K562 (cell line): ENCODE data around the gene DBT. TPM values are rescaled to one million over a fixed set of nuclear protein-coding genes. Genes with fewer than 3 reads are reported as not detected.

Source experiments
- ATAC-seq: fragments of 200-7000 bp; cut with Tn5 transposase; 3 replicates; pipeline ENCODE4 v1.9.1; 2020; ENCODE audit warnings: moderate library complexity
- BruUV-seq: library from RNA; stranded (reverse); fragments of 400-500 nt; replicated peaks from 2 replicates; lab custom pipeline; 2021; lab: Mats Ljungman, UMichigan
- CTCF ChIA-PET: fragments of 300-600 bp; formaldehyde crosslinking; extraction: SDS; loops from one replicate; lab custom pipeline; 2021; ENCODE audit warnings: low intra/inter-chr PET ratio; lab: Yijun Ruan, JAX
- POLR2A ChIA-PET: fragments of 300-600, 350-650 bp; sonication (Branson Sonifier 250); formaldehyde crosslinking; extraction: SDS; loops from one replicate; lab custom pipeline; 2021; ENCODE audit warnings: antibody characterized with exemption, inconsistent platforms; lab: Yijun Ruan, JAX
- DNase-seq, 4 experiments: peaks; one replicate each; pipeline versions ENCODE4 v3.0.0 to v3.0.0-alpha.2; 2011 to 2018; ENCODE audit warnings: low spot score in 3 of 4, mixed read lengths in 3 of 4; ENCODE audit errors: extremely low read depth in 1 of 4
- FAIRE-seq: peaks from 2 replicates; lab custom pipeline; 2011; peaks lifted over from hg19 to GRCh38; lab: Jason Lieb, UNC
- H2AFZ ChIP-seq: 2 replicates; pipeline ENCODE4 v1.6.0; 2011; ENCODE audit warnings: low read depth, low read length, control low read depth, inconsistent platforms
- H3K27ac ChIP-seq: fragments of 200-600 bp; 3 replicates; pipeline ENCODE4 v1.8.0; 2011; ENCODE audit warnings: low read depth, mild to moderate bottlenecking, control low read depth, inconsistent platforms, low read length, moderate library complexity, mixed read lengths; ENCODE audit errors: extremely low read depth
- H3K27me3 ChIP-seq, 2 experiments: fragments of 300-600 bp in 1 of 2; 2 replicates in 1 of 2; 3 replicates in 1 of 2; pipeline versions ENCODE4 v1.6.0 to v1.8.0; 2011; ENCODE audit warnings: inconsistent platforms in 2 of 2, low read length in 2 of 2, mild to moderate bottlenecking in 1 of 2, mixed read lengths in 1 of 2, moderate library complexity in 1 of 2; ENCODE audit not compliant: control insufficient read depth in 2 of 2, insufficient read depth in 2 of 2
- H3K36me3 ChIP-seq: fragments of 300-600 bp; 3 replicates; pipeline ENCODE4 v1.8.0; 2011; ENCODE audit warnings: mild to moderate bottlenecking, low read length, inconsistent platforms; ENCODE audit not compliant: control insufficient read depth, insufficient read depth
- H3K4me1 ChIP-seq, 2 experiments: fragments of 200-600 bp in 1 of 2; replicated peaks in 1 of 2; 2 replicates in 1 of 2; 3 replicates in 1 of 2; pipeline versions ENCODE4 v1.5.1 to v1.8.0; 2011; ENCODE audit warnings: inconsistent platforms in 2 of 2, low read length in 2 of 2, mild to moderate bottlenecking in 1 of 2, mixed read lengths in 1 of 2, moderate library complexity in 1 of 2; ENCODE audit not compliant: control insufficient read depth in 2 of 2, insufficient read depth in 2 of 2
- H3K4me2 ChIP-seq: 2 replicates; pipeline ENCODE4 v1.6.1; 2011; ENCODE audit warnings: low read length, control low read depth, inconsistent platforms, mixed read lengths; ENCODE audit not compliant: insufficient read depth
- H3K4me3 ChIP-seq: fragments of 200-600 bp; sonication (generic), shearing (Covaris generic); 2 replicates; pipeline ENCODE4 v1.5.1; 2016; ENCODE audit warnings: control low read depth, inconsistent platforms
- H3K79me2 ChIP-seq: fragments of 200-600 bp; 3 replicates; pipeline ENCODE4 v1.8.0; 2011; ENCODE audit warnings: low read length, inconsistent platforms; ENCODE audit not compliant: control insufficient read depth, insufficient read depth
- H3K9ac ChIP-seq, 2 experiments: 2 replicates each; pipeline versions ENCODE4 v1.6.0 to v1.6.1; 2011; ENCODE audit warnings: low read depth in 2 of 2, low read length in 2 of 2, control low read depth in 1 of 2, inconsistent platforms in 1 of 2, mild to moderate bottlenecking in 1 of 2, mixed read lengths in 1 of 2; ENCODE audit not compliant: insufficient read depth in 1 of 2
- H3K9me1 ChIP-seq: one replicate; pipeline ENCODE4 v1.6.0; 2011; ENCODE audit warnings: inconsistent platforms, mild to moderate bottlenecking, low read length, moderate library complexity; ENCODE audit not compliant: control insufficient read depth, insufficient read depth
- H3K9me3 ChIP-seq: replicated peaks from 2 replicates; pipeline ENCODE4 v1.5.1; 2011; ENCODE audit warnings: low read depth, low read length, inconsistent platforms; ENCODE audit not compliant: control insufficient read depth, insufficient read depth
- H4K20me1 ChIP-seq: replicated peaks from 2 replicates; pipeline ENCODE4 v1.6.1; 2011; ENCODE audit warnings: low read length, inconsistent platforms, mixed read lengths; ENCODE audit not compliant: control insufficient read depth, insufficient read depth
- EHMT2 ChIP-seq: fragments of 450-650 bp; IDR thresholded peaks from 2 replicates; pipeline ENCODE4 v1.6.1; 2018; ENCODE audit warnings: antibody characterized with exemption
- ETV1 ChIP-seq: fragments of 450-650 bp; conservative IDR thresholded peaks from 2 replicates; pipeline ENCODE4 v1.6.1; 2016; ENCODE audit warnings: missing genetic modification characterization, control low read depth, low read depth, missing compliant biosample characterization
- FOXA1 ChIP-seq: fragments of 450-650 bp; IDR thresholded peaks from 2 replicates; pipeline ENCODE4 v1.6.1; 2016; ENCODE audit warnings: mild to moderate bottlenecking, borderline replicate concordance
- PCBP1 ChIP-seq: fragments of 200-400 bp; formaldehyde crosslinking; IDR thresholded peaks from 2 replicates; pipeline ENCODE4 v1.6.1; 2018; ENCODE audit warnings: mild to moderate bottlenecking, low read depth, low read length; ENCODE audit not compliant: poor library complexity, severe bottlenecking
- PURB ChIP-seq: sonication (generic); formaldehyde crosslinking; IDR thresholded peaks from 2 replicates; pipeline ENCODE4 v1.9.0; 2021; ENCODE audit warnings: low read depth, mild to moderate bottlenecking, missing genetic modification reagents
- YY1 ChIP-seq, 3 experiments: IDR thresholded peaks; 2 replicates each; pipeline ENCODE4 v1.6.1; 2011; ENCODE audit warnings: low read length in 2 of 3, mild to moderate bottlenecking in 2 of 3, moderate library complexity in 2 of 3, borderline replicate concordance in 1 of 3, control low read depth in 1 of 3, low read depth in 1 of 3; ENCODE audit not compliant: insufficient read depth in 3 of 3, insufficient replicate concordance in 2 of 3, control insufficient read depth in 1 of 3, insufficient read length in 1 of 3; ENCODE audit errors: extremely low read depth in 1 of 3
- WGBS: fragments of 100-300 bp; shearing (Covaris generic); methylation state at CpG from one replicate; pipeline ENCODE4 v1.1.6; 2016; ENCODE audit warnings: low coverage, mixed read lengths; ENCODE audit not compliant: insufficient coverage; ENCODE audit errors: missing lambda C conversion rate; 5-methylcytosine and 5-hydroxymethylcytosine counted together
- in situ Hi-C: fragments of 300-500 bp; cut with MboI; formaldehyde crosslinking; loops from 4 replicates; pipeline ENCODE4 v1.15.0; 2018; ENCODE audit warnings: inconsistent platforms, mixed read lengths
- intact Hi-C: fragments of 100-400 bp; cut with micrococcal nuclease; formaldehyde crosslinking; loops from 2 replicates; pipeline ENCODE4 v1.14.2; 2022
- polyA plus RNA-seq, 8 experiments: library from polyadenylated mRNA; depleted of rRNA in 4 of 8; stranded (reverse) in 5 of 8; unstranded in 3 of 8; fragments of >200 nt; fragmentation: Nextera tagmentation in 2 of 8; fragmentation: Illumina TruSeq in 1 of 8; extraction: Ambion mirVana in 2 of 8; extraction: Trizol in 1 of 8; gene quantifications; 2 replicates each; pipeline versions ENCODE4 v1.2.1 to v1.2.3, GENCODE V29; 2011 to 2014; ENCODE audit warnings: inconsistent platforms in 1 of 8, missing spikeins in 1 of 8
- total RNA-seq, 7 experiments: library from RNA; depleted of rRNA in 6 of 7; stranded (reverse); fragments of >200 nt in 6 of 7; fragmentation: Illumina TruSeq in 2 of 7; extraction: Trizol in 2 of 7; gene quantifications; 2 replicates each; pipeline versions ENCODE4 v1.2.1 to v1.2.3, GENCODE V29; 2011 to 2021; ENCODE audit warnings: low replicate concordance in 1 of 7
- TF ChIP-seq, protein P1 (sequence below): fragments of 450-650 bp; formaldehyde crosslinking; IDR thresholded peaks from 2 replicates; pipeline ENCODE4 v1.4.0; 2020; ENCODE audit warnings: mild to moderate bottlenecking, moderate library complexity
- TF ChIP-seq, protein P2 (sequence below): fragments of 250-450 bp; sonication (Bioruptor Pico); IDR thresholded peaks from 2 replicates; pipeline ENCODE4 v1.5.1; 2021; ENCODE audit warnings: mild to moderate bottlenecking
- TF ChIP-seq, protein P3 (sequence below): fragments of 150-350 bp; conservative IDR thresholded peaks from 2 replicates; pipeline ENCODE4 v1.6.1; 2014; ENCODE audit warnings: low read length
- TF ChIP-seq, protein P4 (sequence below): fragments of 250-450 bp; sonication (Bioruptor Pico); IDR thresholded peaks from 2 replicates; pipeline ENCODE4 v1.5.0; 2022; ENCODE audit warnings: mild to moderate bottlenecking

The DBT gene
- total and polyA plus RNA-seq, 9 of the 15 experiments (the other 6 are each of a cell fraction or from before 2014, with no cell fraction given) = 2.7 to 13.5 (median 7.3) TPM

DNA sequence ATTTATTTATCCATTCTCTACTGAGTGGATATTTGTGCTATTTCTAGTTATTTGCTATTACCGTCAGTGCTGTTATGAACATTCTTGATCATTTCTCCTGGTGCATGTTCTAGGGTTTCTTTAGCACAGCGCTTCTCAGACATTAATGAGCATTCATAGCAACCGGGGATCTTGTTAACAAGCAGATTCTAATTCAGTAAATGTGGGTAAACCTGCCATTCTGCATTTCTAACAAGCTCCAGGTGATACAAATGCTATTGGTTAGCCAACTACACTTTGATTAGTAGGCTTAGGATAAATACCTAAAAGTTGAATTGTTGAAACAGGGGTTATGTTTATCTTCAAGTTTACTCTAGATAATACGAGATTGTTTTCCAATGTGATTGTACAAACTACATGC is 3.3 kb upstream of the DBT start:
- Histone ChIP-seq H3K9ac (no peak overlapping the region), H3K4me3 (no peak overlapping the region), H3K36me3 (peaks cover 7% of the 10 kb centered on the region; the same call in 2 of the 3 replicates), H3K4me1 (peaks cover 4 to 14% of the 10 kb centered on the region in 2 experiments; a peak in 4 of 5 replicates), H3K4me2 (no peak overlapping the region), H3K27me3 (no peaks in the 10 kb centered on the region), H3K9me1 (no peaks in the 10 kb centered on the region), H4K20me1 (no peaks in the 10 kb centered on the region), H3K79me2 (peaks cover 17% of the 10 kb centered on the region), H2AFZ (no peak overlapping the region), H3K27ac (no peak overlapping the region), H3K9me3 (no peaks in the 10 kb centered on the region)
- CTCF ChIA-PET = no interaction called here
- 87% methylated on average over 4 of the region's 4 CpGs for WGBS
- FAIRE-seq (no peak), DNase-seq (no peak), ATAC-seq (no peak)
- in situ Hi-C loops = no loop called here
- TF ChIP-seq EHMT2 (no peak), PURB (CRISPR knock-in tag) (no peak), ETV1 (tag) (no peak), FOXA1 (no peak), PCBP1 (no peak), YY1 (IDR thresholded peaks at IDR 0.05; ENCODE audit: borderline replicate concordance in 1 of 3, control insufficient read depth in 1 of 3, extremely low read depth in 1 of 3, insufficient read depth in 3 of 3, insufficient read length in 1 of 3, insufficient replicate concordance in 2 of 3, low read depth in 1 of 3, low read length in 2 of 3) (no peak)
- TF ChIP-seq, protein P1, sequence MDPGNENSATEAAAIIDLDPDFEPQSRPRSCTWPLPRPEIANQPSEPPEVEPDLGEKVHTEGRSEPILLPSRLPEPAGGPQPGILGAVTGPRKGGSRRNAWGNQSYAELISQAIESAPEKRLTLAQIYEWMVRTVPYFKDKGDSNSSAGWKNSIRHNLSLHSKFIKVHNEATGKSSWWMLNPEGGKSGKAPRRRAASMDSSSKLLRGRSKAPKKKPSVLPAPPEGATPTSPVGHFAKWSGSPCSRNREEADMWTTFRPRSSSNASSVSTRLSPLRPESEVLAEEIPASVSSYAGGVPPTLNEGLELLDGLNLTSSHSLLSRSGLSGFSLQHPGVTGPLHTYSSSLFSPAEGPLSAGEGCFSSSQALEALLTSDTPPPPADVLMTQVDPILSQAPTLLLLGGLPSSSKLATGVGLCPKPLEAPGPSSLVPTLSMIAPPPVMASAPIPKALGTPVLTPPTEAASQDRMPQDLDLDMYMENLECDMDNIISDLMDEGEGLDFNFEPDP (CRISPR knock-in tag) = no peak
- TF ChIP-seq, protein P2, sequence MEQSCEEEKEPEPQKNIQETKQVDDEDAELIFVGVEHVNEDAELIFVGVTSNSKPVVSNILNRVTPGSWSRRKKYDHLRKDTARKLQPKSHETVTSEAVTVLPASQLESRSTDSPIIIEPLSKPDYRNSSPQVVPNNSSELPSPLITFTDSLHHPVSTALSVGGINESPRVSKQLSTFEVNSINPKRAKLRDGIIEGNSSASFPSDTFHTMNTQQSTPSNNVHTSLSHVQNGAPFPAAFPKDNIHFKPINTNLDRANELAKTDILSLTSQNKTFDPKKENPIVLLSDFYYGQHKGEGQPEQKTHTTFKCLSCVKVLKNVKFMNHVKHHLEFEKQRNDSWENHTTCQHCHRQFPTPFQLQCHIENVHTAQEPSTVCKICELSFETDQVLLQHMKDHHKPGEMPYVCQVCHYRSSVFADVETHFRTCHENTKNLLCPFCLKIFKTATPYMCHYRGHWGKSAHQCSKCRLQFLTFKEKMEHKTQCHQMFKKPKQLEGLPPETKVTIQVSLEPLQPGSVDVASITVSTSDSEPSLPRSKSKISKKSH (CRISPR knock-in tag) = no peak
- TF ChIP-seq, protein P3, sequence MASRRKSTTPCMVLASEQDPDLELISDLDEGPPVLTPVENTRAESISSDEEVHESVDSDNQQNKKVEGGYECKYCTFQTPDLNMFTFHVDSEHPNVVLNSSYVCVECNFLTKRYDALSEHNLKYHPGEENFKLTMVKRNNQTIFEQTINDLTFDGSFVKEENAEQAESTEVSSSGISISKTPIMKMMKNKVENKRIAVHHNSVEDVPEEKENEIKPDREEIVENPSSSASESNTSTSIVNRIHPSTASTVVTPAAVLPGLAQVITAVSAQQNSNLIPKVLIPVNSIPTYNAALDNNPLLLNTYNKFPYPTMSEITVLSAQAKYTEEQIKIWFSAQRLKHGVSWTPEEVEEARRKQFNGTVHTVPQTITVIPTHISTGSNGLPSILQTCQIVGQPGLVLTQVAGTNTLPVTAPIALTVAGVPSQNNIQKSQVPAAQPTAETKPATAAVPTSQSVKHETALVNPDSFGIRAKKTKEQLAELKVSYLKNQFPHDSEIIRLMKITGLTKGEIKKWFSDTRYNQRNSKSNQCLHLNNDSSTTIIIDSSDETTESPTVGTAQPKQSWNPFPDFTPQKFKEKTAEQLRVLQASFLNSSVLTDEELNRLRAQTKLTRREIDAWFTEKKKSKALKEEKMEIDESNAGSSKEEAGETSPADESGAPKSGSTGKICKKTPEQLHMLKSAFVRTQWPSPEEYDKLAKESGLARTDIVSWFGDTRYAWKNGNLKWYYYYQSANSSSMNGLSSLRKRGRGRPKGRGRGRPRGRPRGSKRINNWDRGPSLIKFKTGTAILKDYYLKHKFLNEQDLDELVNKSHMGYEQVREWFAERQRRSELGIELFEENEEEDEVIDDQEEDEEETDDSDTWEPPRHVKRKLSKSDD = no peak
- TF ChIP-seq, protein P4, sequence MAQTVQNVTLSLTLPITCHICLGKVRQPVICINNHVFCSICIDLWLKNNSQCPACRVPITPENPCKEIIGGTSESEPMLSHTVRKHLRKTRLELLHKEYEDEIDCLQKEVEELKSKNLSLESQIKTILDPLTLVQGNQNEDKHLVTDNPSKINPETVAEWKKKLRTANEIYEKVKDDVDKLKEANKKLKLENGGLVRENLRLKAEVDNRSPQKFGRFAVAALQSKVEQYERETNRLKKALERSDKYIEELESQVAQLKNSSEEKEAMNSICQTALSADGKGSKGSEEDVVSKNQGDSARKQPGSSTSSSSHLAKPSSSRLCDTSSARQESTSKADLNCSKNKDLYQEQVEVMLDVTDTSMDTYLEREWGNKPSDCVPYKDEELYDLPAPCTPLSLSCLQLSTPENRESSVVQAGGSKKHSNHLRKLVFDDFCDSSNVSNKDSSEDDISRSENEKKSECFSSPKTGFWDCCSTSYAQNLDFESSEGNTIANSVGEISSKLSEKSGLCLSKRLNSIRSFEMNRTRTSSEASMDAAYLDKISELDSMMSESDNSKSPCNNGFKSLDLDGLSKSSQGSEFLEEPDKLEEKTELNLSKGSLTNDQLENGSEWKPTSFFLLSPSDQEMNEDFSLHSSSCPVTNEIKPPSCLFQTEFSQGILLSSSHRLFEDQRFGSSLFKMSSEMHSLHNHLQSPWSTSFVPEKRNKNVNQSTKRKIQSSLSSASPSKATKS (CRISPR knock-in tag) = no peak
- no TSS peak for BruUV-seq
- intact Hi-C loops = no loop called here
- POLR2A ChIA-PET = interaction anchor here (1.1 kb wide), 1 partner anchor 13 kb away, joined by 3 read pairs; no protein-coding TSS in a partner anchor
